Vagina (tissue), 2 donors: ENCODE measurements around the gene NES.

Experiments
- POLR2A ChIP-seq, 2 donors: fragments of 450-650 bp; IDR thresholded peaks; one replicate each; pipeline ENCODE4 v1.6.1; 2017; ENCODE audit warnings: antibody characterized with exemption in 2 of 2, mild to moderate bottlenecking in 2 of 2, moderate library complexity in 2 of 2
- POLR2AphosphoS5 ChIP-seq, 2 donors: sonication (generic); formaldehyde crosslinking; IDR thresholded peaks; one replicate each; pipeline ENCODE4 v1.9.0; 2017; ENCODE audit warnings: antibody characterized with exemption in 2 of 2, mild to moderate bottlenecking in 2 of 2, low read depth in 1 of 2; ENCODE audit not compliant: insufficient read depth in 1 of 2
- TF ChIP-seq, protein P1 (sequence below), 3 experiments: fragments of 450-650 bp in 2 of 3; fragments of 200-600 bp in 1 of 3; sonication (generic) in 1 of 3; IDR thresholded peaks; one replicate each; pipeline ENCODE4 v1.5.1; 2017 to 2019; ENCODE audit warnings: antibody characterized with exemption in 3 of 3, mild to moderate bottlenecking in 2 of 3, moderate library complexity in 2 of 3

DNA sequence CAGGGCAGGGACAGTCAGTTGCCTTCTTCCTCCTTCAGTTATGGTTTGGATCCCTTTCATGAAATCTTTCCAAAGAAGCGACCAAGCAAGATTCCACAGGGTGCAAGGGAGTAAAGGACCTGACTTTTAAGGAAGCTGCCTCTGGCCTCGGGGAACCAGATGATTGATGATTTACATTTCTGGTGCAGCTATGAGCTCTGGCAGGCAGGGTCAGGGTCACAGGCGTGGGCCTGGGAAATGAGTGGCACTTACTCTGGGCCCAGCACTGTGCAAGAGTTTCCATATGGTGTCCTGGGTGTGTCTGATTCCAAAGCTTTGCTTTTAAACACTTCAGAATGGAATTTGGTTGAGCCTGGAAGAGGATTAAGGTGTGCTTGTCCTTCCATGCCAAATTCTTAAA is 35.4 kb upstream of the NES start:
- no peak for TF ChIP-seq POLR2A (IDR thresholded peaks at IDR 0.05)
- TF ChIP-seq, protein P1, sequence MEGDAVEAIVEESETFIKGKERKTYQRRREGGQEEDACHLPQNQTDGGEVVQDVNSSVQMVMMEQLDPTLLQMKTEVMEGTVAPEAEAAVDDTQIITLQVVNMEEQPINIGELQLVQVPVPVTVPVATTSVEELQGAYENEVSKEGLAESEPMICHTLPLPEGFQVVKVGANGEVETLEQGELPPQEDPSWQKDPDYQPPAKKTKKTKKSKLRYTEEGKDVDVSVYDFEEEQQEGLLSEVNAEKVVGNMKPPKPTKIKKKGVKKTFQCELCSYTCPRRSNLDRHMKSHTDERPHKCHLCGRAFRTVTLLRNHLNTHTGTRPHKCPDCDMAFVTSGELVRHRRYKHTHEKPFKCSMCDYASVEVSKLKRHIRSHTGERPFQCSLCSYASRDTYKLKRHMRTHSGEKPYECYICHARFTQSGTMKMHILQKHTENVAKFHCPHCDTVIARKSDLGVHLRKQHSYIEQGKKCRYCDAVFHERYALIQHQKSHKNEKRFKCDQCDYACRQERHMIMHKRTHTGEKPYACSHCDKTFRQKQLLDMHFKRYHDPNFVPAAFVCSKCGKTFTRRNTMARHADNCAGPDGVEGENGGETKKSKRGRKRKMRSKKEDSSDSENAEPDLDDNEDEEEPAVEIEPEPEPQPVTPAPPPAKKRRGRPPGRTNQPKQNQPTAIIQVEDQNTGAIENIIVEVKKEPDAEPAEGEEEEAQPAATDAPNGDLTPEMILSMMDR (IDR thresholded peaks at IDR 0.05), result no peak
- no peak for TF ChIP-seq POLR2AphosphoS5 (IDR thresholded peaks at IDR 0.05; ENCODE audit: insufficient read depth in 1 of 2, low read depth in 1 of 2)
